ENCODE results near the gene CRX. TPM values are rescaled to one million over a fixed set of nuclear protein-coding genes. Genes with fewer than 3 reads are reported as not detected.

The CRX gene
- total RNA-seq, 1 donor from 2014 or later: not detected

GRCh38 chr19:47824396-47824795, 2.7 kb downstream of the CRX start:
- DNase-seq (ENCODE audit: low read depth): no peak
- no peak overlapping the region for H3K4me3 ChIP-seq (ENCODE audit: low read depth, low read length)
- TF ChIP-seq CTCF (conservative IDR thresholded peaks at IDR 0.05; ENCODE audit: low read depth, low read length): no peak

- no peak overlapping the region for H3K4me3 ChIP-seq (ENCODE audit: low read depth, low read length)
- DNase-seq (ENCODE audit: low read depth): no peak
- TF ChIP-seq CTCF (conservative IDR thresholded peaks at IDR 0.05; ENCODE audit: low read depth, low read length): no peak
Measured at GRCh38 chr19:47826800-47827199, 5.1 kb downstream of the CRX start.

- H3K4me3 ChIP-seq (ENCODE audit: low read depth, low read length): no peak overlapping the region
- no peak for TF ChIP-seq CTCF (conservative IDR thresholded peaks at IDR 0.05; ENCODE audit: low read depth, low read length)
- no peak for DNase-seq (ENCODE audit: low read depth)
Measured at GRCh38 chr19:47832723-47833122, 11.0 kb downstream of the CRX start.

- no peak for DNase-seq (ENCODE audit: low read depth)
- no peak overlapping the region for H3K4me3 ChIP-seq (ENCODE audit: low read depth, low read length)
- no peak for TF ChIP-seq CTCF (conservative IDR thresholded peaks at IDR 0.05; ENCODE audit: low read depth, low read length)
Measured at GRCh38 chr19:47836038-47836437, 14.3 kb downstream of the CRX start.

GRCh38 chr19:47839411-47839810, 17.7 kb downstream of the CRX start:
- no peak for TF ChIP-seq CTCF (conservative IDR thresholded peaks at IDR 0.05; ENCODE audit: low read depth, low read length)
- no peak overlapping the region for H3K4me3 ChIP-seq (ENCODE audit: low read depth, low read length)

GRCh38 chr19:47839913-47840312, 18.2 kb downstream of the CRX start:
- no peak for DNase-seq (ENCODE audit: low read depth)
- TF ChIP-seq CTCF (conservative IDR thresholded peaks at IDR 0.05; ENCODE audit: low read depth, low read length): no peak
- H3K4me3 ChIP-seq (ENCODE audit: low read depth, low read length): no peak overlapping the region

More at GRCh38 chr19:47839411-47839810, 17.7 kb downstream of the CRX start:
- no peak for DNase-seq (ENCODE audit: low read depth)

GRCh38 chr19:47842941-47843340, 21.2 kb downstream of the CRX start:
- no peak for DNase-seq (ENCODE audit: low read depth)
- H3K4me3 ChIP-seq (ENCODE audit: low read depth, low read length): no peak overlapping the region
- TF ChIP-seq CTCF (conservative IDR thresholded peaks at IDR 0.05; ENCODE audit: low read depth, low read length): no peak

Data from epithelial cell of proximal tubule (primary cell).